GM19455 (cell line): ENCODE measurements around the gene CDK3.
"Not testable (repeated sequence)": the region's sequence is repeated elsewhere in the genome, so short reads cannot be mapped to it uniquely, and the experiment has no call there.

Experiments used
- ATAC-seq: cut with Tn5 transposase; IDR thresholded peaks from one replicate; pipeline ENCODE4 v1.9.1; 2021; ENCODE audit not compliant: unreplicated experiment

The CDK3 gene

GRCh38 chr17:76036497-76037261 lies 36.0 kb downstream of the CDK3 start:
- no peak for ATAC-seq

DNA sequence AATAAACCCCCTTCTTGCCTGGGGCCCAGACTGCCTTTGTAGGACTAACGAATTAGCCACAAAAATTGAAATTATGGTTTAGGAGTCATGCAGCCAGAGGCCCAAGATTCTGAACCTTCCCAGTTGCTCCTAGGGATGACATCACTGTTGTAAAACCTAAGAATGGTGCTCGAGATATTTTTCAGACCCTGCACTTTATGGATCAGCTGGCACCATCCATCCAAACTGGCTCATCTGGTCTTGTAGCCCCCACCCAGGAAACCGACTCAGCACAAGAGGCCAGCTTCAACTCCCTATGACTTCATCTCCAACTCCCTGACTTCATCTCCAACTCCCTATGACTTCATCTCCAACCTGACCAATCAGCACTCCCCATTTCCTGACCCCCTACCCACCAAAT lies 37.4 kb downstream of the CDK3 start:
- no peak for ATAC-seq

- ATAC-seq: no peak
Measured at GRCh38 chr17:76039121-76039520, 38.5 kb downstream of the CDK3 start.

GRCh38 chr17:76040376-76040775 lies 39.7 kb downstream of the CDK3 start:
- ATAC-seq: no peak

- not testable (repeated sequence) for ATAC-seq
Measured at GRCh38 chr17:76042868-76043267, 42.2 kb downstream of the CDK3 start.

DNA sequence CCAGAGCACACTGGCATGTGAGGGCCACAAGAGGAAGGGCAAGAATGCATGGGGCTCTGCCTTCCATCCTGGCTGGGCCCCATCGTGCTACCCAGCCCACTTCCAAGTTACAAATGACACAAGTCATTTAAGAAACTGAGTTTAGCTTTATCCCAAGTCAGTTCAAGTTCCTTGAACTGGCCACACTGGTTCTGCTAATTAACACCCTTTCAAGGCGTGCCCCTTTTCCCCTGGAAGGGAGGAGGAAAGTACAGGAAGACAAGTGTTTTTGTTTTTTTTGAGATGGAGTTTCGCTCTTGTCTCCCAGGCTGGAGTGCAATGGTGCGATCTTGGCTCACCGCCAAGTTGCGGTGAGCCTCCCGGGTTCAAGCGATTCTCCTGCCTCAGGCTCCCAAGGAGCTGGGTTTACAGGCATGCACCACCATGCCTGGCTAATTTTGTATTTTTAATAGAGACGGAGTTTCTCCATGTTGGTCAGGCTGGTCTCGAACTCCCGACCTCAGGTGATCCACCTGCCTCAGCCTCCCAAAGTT lies 43.9 kb downstream of the CDK3 start:
- not testable (repeated sequence) for ATAC-seq

DNA sequence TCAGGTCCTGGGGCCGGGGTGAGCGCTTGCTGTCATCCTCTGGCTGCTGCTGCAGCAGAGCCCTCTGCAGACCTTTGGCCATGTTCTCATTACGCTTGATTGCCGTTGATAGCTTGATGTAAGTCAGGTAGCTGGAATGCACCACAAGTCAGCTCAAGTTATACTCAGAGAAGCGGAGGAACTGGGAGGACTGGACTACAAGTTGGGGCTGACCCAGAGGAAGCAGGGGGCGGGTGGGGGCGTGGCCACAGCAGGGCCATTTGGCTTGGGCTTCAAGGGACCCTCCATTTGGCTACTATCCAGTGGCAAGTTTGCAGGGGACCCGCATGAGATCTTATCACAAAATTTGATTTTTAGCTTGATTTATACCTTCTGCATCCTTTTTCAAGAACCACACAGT lies 45.4 kb downstream of the CDK3 start:
- ATAC-seq: no peak

GRCh38 chr17:76048025-76048605 lies 47.5 kb downstream of the CDK3 start:
- no peak for ATAC-seq

DNA sequence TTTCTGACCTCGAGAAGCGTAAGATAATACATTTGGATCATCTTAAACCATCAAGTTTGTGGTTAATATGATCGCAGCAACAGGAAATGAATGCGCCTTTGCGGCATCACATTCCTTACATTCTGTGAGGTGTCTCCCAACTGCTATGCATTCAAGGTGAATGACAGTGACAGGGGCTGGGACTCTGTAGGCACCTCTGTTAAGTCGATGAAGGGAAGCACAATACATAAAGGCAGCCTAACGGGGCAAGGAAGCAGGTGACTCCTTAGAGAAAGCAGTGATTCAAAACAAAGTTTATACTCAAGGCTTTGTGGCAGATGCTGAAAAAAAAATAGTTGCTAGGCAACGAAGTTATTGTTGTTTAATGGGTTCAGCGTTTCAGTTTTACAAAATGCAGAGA lies 48.1 kb downstream of the CDK3 start:
- no peak for ATAC-seq

DNA sequence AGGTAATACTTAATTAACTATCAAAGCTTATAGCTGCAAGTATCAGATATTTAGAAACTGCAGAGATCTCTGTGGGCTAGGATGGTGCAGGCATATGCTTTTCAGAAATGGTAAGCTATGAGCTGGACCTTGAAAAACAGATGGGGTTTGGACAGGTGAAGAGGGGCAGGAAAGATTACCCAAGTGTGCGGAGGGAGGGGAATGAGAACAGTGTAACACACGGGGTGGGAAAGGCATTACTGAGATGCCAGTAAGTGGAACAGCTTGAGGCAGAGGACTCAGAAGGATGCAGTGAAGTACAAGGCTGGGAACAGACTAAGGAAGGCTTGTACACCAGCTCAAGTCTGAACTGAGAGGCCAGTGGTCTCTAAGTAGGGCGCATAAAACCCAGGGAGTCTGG lies 48.6 kb downstream of the CDK3 start:
- no peak for ATAC-seq

DNA sequence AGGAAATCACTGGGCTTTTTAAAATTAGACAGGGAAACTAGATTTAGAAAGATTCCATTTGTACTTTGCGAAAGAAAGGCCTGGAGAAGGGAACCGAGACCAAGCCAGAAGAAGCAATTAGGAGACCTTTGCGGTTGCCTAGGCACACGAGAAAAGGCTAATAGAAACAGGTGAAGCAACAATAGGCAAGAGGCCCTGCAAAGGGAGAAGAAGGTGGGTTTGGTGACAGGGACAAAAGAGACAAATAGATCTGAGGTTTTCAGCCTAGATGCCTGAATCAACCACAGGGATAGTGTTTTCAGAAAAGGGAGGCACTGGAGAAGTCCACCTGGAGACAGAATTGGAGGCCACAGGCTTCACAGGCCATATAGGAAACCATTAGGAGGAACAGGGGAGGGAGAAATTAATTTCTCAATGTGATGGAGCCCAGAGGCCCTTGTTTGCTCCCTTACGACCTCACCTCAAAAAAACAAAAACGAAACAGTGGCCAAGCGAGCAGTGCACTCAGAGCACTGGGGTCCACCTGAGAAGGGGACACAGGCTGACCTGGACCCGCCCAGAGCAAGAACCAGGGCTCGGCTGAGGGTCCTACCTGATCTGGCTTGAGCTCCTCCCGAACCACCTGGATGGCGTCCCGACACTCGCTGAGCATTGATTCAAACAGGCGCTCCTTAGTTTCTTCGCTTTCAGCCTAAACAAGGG lies 49.3 kb downstream of the CDK3 start:
- no peak for ATAC-seq

- no peak for ATAC-seq
Measured at GRCh38 chr17:76050538-76051467, 50.1 kb downstream of the CDK3 start.

DNA sequence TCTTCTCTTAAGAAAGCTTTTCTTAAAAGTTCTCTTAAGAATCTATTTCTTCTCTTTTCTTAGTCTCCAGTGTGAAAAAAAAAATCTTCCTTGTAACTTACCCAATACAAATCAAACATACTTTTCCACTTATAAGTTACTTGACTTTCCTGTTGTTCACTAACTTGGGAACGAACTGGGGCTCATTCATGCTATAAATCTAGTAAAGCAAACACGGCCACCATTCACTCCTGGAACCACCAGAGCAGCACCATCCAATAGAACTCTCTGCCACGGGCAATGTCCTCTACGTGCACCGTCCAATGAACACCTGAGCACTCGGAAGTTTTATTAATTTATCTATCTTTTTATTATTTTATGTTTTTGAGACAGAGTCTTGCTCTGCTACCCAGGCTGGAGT lies 50.9 kb downstream of the CDK3 start:
- ATAC-seq: no peak

GRCh38 chr17:76053246-76054111 lies 52.8 kb downstream of the CDK3 start:
- no peak for ATAC-seq

DNA sequence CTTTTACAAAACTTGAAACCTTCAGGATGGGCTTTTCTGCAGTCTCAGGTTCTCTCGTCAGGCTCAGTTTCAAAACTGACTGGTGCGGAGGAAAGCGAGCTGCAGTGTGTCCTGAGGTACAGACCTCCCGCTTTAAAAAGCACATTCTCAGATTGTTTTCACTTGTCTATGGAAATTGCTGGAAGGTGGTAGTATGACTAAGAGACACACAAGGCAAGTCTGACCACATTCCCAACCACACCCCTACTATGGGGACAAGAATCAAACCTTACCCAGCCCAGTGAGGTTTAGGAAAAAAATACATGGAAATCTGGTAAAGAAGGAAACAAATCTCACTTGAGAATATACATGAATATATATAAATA lies 53.4 kb downstream of the CDK3 start:
- no peak for ATAC-seq
